Measurements from ENCODE around the gene EXOSC6.
A peak's percentile ranks its signal among the peaks of the same experiment; 100 is the strongest.
"Not testable (repeated sequence)": the region's sequence is repeated elsewhere in the genome, so short reads cannot be mapped to it uniquely, and the experiment has no call there.

Gene EXOSC6

DNA sequence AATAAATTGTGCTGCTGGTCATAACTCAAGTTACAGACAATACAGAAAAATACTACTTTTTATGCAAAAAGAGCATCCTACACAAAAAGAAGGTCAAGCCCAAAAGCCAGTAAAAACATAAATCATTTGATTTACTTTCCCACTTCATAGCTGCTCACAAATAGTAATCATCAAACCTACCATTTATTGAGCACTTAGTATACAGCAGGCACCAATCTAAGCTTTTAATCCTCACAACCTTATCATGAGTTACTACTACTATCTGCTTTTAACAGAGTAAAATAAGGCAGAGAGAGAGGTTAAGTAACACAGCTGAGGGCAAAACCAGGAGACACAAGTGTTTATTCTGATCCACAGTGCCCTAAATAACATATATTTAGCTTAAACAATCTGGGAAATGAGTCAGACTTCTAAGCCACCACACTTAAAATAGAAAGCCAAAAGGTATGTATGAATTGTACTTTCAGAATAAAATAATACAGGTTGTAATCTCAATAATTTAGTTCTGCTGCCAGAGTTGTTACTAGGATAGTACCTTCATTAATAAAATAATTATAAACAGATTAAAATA is 39.3 kb upstream of the EXOSC6 start:
- H3K4me3 ChIP-seq (ENCODE audit: low read depth, low read length) = no peak overlapping the region
- no peak for DNase-seq (ENCODE audit: low read depth)
- TF ChIP-seq, protein P1, sequence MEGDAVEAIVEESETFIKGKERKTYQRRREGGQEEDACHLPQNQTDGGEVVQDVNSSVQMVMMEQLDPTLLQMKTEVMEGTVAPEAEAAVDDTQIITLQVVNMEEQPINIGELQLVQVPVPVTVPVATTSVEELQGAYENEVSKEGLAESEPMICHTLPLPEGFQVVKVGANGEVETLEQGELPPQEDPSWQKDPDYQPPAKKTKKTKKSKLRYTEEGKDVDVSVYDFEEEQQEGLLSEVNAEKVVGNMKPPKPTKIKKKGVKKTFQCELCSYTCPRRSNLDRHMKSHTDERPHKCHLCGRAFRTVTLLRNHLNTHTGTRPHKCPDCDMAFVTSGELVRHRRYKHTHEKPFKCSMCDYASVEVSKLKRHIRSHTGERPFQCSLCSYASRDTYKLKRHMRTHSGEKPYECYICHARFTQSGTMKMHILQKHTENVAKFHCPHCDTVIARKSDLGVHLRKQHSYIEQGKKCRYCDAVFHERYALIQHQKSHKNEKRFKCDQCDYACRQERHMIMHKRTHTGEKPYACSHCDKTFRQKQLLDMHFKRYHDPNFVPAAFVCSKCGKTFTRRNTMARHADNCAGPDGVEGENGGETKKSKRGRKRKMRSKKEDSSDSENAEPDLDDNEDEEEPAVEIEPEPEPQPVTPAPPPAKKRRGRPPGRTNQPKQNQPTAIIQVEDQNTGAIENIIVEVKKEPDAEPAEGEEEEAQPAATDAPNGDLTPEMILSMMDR (IDR thresholded peaks at IDR 0.05; ENCODE audit: control insufficient read depth, extremely low read depth, insufficient read depth) = no peak

DNA sequence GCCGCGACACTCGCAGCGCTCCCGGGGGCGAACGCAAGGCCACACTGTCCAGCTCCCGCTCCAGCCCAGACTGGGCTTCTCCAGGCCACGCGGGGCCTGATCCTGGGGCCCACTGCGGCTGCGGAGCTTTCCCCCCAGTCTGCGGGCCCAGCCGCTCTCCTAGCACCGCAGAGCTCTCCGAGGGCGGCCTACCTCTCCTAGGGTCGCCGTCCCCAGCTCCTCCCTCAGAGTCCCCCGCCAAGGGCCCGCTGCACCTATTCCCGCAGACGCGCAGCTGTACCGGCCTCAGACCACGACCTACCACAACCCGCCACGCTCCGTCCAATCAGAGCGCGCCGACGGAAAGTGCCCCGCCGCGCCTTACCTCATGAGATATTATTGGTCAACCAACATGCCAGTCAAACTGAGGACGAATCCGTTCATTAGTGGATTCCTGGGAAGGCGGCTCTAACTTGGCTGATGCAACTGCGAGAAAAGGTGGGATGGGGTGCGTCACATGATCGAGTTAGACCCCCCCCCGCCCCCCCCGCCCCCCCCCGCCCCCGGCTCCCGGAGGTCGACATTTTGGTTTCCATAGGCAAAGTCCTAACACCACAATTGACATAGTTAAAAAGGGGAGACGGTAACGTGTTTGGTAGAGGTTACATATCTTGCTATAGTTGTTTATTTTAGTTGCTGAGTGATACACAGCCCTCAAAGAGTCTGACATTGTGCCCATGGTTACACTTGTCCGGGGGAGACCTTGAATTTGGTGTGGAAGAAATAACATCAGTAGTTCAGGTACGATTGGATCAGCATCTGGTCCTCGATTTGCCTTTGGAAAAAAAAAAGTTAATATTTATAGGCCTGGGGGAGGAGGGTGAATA is 37.7 kb upstream of the EXOSC6 start, which contains the start of gene AARS1:
TSS of gene AARS1 (minus strand) at position 278 of the 866 bp plus-strand sequence. CDS start 6,743 bp downstream, outside the sequence.
- peak within 1 kb of the TSS; percentile 87 for H3K4me3 ChIP-seq (ENCODE audit: low read depth, low read length)
- peak; percentile 100 for DNase-seq (ENCODE audit: low read depth)
- TF ChIP-seq, protein P1 (IDR thresholded peaks at IDR 0.05; ENCODE audit: control insufficient read depth, extremely low read depth, insufficient read depth) = no peak

DNA sequence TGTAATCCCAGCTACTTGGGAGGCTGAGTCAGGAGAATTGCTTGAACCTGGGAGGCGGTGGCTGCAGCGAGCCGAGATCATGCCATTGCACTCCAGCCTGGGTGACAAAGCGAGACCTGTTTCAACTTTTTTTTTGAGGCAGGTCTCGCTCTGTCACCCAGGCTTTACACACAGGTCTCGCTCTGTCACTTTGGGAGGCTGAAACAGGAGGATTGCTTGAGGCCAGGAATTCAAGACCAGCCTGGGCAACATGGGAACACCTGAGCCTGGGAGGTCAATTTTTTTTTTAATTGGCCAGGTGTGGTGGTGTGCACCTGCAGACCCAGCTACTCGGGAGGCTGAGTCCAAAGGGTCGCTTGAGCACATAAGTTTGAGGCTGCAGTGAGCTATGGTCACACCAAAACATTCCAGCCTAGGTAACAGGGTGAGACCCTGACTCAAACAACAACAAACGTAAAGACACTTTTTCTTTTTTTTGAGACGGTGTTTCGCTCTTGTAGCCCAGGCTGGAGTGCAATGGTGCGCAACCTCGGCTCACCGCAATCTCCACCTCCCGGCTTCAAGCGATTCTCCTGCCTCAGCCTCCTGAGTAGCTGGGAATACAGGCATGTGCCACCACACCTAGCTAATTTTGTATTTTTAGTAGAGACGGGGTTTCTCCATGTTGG is 35.7 kb upstream of the EXOSC6 start:
- H3K4me3 ChIP-seq (ENCODE audit: low read depth, low read length) = peak overlapping the region; percentile 87
- not testable (repeated sequence) for DNase-seq (ENCODE audit: low read depth)

DNA sequence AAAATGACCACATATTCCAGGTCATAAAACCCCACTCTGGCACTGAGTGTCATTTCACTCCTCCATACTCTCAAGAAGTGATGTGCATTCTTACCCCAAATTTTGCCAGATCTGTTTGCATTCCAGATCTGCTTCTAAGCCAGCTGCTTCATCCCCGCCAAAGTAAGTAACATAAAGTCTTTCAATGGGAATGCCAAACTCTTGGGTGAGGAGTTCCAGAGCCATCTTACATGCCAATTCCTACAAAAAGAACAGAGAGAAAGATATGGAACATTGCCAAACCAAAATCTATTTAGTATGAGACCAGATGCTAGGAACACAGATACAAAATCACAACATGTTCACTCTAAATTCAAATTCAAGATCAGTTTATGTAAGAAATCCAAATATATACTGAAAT is 24.7 kb upstream of the EXOSC6 start:
- TF ChIP-seq, protein P1 (IDR thresholded peaks at IDR 0.05; ENCODE audit: control insufficient read depth, extremely low read depth, insufficient read depth) = no peak
- DNase-seq (ENCODE audit: low read depth) = no peak
- no peak overlapping the region for H3K4me3 ChIP-seq (ENCODE audit: low read depth, low read length)

DNA sequence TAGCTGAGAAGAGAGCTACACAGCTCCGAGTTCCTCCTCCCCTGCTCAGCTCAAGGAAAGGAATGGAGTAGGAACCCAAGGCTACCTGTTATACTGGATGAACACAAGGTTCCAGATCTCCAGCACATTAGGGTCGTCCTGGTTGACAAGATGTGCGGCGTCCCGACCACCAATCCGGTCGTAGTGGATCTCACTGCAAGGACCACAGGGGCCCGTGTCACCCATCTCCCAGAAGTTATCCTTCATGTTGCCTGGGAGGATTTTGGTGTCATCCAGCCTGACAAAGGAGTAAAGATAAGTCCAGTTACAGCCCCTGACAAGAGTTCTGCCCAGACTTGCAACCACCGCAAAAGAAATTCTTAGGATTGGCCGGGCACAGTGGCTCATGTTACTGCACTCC is 20.0 kb upstream of the EXOSC6 start:
- no peak for DNase-seq (ENCODE audit: low read depth)
- TF ChIP-seq, protein P1 (IDR thresholded peaks at IDR 0.05; ENCODE audit: control insufficient read depth, extremely low read depth, insufficient read depth) = no peak

DNA sequence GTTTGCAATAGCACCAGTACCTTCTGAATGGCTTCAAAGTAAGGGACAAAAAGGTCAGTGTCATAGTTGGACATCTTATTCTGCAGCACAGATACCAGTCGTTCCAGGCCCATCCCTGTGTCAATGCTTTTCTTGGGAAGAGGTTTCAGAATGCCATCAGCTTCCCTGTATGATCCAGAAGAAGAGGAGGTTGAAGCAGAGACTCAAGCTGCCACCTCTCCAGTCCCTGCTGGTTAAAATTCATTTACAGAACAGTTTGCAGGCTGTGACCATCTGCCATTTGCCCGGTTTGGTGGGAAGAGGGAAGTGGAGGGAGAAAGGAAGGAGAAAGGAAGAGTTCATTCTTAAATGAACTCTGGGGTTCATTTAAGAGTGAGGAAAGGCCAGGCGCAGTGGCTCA is 18.4 kb upstream of the EXOSC6 start:
- no peak for DNase-seq (ENCODE audit: low read depth)
- H3K4me3 ChIP-seq (ENCODE audit: low read depth, low read length) = no peak overlapping the region
- TF ChIP-seq, protein P1 (IDR thresholded peaks at IDR 0.05; ENCODE audit: control insufficient read depth, extremely low read depth, insufficient read depth) = no peak

More for the DNA sequence above, 20.0 kb upstream of the EXOSC6 start:
- H3K4me3 ChIP-seq (ENCODE audit: low read depth, low read length) = no peak overlapping the region

DNA sequence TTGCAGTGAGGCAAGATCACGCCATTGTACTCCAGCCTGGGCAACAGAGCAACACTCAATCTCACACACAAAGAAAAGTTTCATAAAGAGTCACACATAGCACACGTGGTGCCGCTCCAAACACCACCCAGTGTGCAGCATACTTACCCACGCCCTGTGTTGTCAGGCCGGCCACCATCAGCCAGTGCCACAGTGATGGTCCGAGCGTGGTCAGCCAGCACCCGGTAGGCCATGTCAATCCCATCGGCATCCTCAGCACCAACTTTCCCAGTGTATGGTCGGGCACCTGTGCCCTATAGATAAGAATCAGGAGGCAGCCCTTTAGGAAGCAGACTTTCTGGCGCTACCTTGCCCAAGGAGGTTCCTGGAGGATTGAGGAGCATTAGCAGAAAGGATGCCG is 17.7 kb upstream of the EXOSC6 start:
- TF ChIP-seq, protein P1 (IDR thresholded peaks at IDR 0.05; ENCODE audit: control insufficient read depth, extremely low read depth, insufficient read depth) = no peak
- no peak overlapping the region for H3K4me3 ChIP-seq (ENCODE audit: low read depth, low read length)
- no peak for DNase-seq (ENCODE audit: low read depth)

DNA sequence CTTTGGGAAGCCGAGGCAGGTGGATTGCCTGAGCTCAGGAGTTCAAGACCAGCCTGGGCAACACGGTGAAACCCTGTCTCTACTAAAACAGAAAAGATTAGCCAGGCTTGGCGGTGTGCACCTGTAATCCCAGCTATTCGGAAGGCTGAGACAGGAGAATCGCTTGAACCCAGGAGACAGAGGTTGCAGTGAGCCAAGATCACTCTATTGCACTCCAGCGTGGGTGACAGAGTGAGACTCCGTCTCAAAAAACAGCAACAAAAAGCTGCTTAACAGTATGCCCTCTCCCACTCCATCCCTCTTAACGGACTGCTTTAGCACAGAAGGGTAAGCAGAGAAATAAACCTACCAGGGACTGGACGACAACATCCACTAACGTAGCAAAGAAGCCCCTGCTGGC is 16.2 kb upstream of the EXOSC6 start:
- H3K4me3 ChIP-seq (ENCODE audit: low read depth, low read length); DNase-seq (ENCODE audit: low read depth): not testable (repeated sequence)

Data from LNCaP clone FGC (cell line).